GM18873 (cell line): ENCODE measurements around the gene PLAC8L1.

ENCODE experiments used
- ATAC-seq: cut with Tn5 transposase; IDR thresholded peaks from one replicate; pipeline ENCODE4 v1.9.1; 2021; ENCODE audit warnings: mild to moderate bottlenecking, moderate library complexity, moderate number of reproducible peaks; ENCODE audit not compliant: unreplicated experiment, low FRiP score

The PLAC8L1 gene

DNA sequence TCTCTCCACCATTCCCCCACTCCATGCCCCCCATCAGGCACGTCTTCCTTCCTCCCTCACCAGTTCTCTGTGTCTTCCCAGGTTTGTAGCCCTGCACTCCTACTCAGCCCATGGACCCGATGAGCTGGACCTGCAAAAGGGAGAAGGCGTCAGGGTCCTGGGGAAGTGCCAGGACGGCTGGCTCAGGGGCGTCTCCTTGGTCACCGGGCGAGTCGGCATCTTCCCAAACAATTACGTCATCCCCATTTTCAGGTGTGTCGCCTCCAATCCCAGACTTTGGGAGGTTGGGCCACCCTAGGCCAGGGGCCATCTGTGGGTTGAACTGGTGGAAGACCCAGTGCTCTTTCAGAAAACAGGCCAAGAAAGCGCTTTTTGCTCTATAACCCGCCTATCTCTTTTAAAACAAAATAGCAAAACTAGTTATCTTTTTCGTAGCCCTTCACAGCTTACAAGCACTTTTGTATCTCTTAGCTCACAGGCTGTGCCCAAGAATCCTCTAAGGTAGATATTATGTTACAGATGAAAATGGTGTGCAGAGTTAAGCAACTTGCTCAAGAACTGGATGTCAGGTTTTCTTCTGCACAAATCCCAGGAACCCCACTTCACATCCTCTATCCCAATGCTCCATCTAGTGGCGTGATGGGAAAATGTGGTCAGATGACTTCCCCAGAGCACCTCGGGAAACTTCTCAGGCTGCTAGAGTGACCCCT lies 56.2 kb downstream of the PLAC8L1 start:
- ATAC-seq, result no peak

DNA sequence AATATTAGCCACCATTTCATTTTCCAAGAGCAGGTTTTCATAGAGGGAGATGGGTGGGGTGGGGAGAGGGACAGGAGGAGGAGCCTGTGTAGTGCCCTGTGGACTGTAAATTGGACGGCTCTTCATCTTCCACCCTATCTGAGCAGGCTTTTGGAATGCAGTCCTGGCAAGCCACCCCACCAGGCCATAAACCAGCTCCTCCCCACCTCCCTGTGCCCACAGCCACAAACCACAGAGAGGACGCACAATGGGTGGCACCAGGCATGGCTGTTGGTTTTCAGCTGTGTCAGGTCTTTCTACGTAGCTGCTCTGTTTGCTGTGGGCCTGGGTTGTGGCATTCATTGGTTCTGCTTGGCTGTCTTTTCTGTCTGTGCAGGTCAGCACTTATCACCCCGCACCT lies 58.0 kb downstream of the PLAC8L1 start:
- no peak for ATAC-seq

DNA sequence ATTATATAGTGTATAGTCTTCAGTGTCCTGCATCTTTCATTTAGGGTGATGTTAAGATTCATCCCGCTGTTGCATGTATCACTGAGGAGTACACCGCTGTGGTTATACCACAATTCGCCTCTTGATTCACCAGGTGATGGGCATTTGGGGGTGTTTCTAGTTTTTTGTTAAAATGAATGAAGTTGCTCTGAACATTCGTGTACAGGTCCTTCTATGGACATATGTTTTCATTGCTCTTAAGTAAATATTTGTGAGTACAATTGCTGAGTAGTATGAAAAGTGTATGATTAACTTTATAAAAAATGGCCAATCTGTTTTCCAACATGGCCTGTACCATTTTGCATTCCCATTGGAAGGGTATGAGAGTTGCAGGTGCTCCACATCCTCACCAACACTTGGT lies 61.7 kb downstream of the PLAC8L1 start:
- ATAC-seq, result no peak

DNA sequence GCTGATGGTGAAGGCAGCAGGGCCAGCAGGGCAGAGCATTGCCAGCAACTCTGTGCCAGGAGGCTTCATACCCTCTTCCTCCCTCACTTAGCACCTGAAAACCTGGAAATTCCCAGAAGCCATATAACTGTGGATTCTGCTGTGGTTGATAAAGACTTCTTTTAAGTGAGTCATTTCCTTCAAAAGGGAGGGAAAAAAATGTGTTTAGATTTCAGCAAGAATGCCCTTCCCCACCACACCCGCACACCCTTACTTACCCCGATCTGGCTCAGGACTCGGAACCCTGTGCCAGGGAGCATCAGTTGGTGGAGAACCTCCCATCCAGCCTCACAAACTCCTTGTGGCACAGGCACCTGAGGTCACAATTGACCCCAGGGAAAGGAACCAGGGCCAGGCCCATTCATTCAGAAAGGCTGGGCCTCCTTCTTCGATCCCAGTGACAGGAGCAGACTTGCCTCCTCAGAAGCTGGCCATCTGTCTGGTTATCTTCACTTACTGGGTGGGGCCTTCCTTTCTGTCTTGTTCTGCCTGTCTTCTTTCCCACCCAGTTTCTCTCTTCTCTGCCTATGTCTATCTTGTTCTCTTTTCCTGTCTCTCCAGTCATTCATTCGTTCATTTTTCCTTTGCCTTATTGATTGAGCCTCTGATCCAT lies 62.6 kb downstream of the PLAC8L1 start:
- no peak for ATAC-seq

DNA sequence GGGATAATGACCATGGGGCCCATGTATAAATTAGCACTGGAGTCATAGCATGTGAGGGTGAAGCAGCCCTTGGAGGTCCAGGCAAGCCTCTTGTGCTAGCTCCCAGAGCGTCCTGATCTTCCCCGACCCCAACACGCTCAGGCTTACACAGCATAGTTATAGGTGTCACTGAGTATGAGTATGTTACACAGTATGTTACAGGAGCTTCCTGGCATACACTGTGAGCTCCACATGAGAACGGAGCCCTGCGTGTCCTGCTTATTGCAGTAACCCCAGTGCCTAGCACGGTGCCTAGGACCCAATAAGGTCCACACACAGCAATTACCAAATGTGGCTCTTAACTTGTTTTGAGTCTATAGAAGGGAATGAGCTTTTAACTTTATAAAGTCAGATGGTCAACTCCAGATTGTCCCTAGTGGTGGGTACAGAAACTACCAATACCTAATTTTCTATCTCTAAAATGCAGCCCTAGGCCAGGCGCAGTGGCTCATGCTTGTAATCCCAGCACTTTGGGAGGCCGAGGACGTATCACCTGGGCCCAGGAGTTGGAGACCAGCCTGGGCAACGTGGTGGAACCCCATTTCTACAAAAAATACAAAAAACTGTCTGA lies 64.1 kb downstream of the PLAC8L1 start:
- ATAC-seq, result no peak

DNA sequence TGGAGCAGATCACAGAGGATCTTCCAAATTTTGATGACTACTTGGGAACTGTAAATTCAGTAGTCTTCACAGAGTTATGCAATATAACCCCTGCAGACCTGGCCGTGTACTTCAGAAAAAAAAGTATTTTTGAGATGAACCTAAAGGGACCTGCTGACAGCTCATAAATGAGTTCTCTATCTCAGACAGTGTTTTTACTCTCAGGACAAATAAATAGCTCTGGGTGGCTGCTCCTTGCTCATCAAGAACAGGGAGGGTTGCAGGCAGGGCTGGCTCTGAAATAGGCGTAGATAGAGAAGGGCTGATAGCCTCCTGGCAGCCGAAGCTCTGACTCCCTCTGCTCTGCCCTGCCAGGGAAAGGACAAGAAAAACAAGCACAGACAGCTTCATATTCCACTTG lies 64.8 kb downstream of the PLAC8L1 start:
- ATAC-seq, result no peak

DNA sequence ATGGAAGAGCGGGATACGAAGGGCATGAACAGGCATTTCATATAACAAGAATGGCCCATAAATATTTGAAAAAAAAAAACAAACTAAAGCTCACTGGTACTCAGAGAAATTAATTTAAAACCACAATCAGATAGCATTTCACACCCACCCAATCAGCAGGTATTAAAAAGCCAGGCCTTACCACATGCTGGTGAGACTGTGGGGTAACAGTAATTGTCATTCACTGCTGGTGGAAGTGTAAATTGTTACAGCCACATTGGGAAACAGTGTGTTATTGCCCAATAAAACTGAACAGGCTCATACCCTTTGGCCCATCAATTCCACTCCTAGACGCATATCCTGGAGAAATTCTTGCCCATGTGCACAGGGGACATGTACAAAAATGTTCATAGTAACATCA lies 66.0 kb downstream of the PLAC8L1 start:
- no peak for ATAC-seq

DNA sequence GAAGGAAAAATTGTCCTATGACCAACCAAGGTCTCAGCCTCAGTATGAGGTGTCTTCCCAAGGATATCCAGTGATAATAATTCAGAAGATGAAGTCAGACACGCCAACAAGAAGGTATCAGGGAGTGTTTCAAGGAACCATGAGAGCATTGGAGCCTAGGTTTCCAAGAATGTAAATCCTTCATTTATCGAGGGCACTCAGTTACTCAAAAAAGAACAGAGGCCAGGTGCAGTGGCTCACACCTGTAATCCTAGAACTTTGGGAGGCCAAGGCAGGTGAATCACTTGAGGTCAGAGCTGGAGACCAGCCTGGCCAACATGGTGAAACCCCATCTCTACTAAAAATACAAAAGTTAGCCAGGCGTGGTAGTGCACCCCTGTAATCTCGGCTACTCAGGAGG lies 70.8 kb downstream of the PLAC8L1 start:
- no peak for ATAC-seq
